Left lobe of liver (tissue), 2 donors: ENCODE results near the gene GLB1L3. TPM values are rescaled to one million over a fixed set of nuclear protein-coding genes. Genes with fewer than 3 reads are reported as not detected.
"Not testable (repeated sequence)": the region's sequence is repeated elsewhere in the genome, so short reads cannot be mapped to it uniquely, and the experiment has no call there.

Experiments used
- ATAC-seq: fragments of 200-7000 bp; cut with Tn5 transposase; one replicate; pipeline ENCODE4 v1.9.1; 2020; ENCODE audit warnings: mild to moderate bottlenecking, moderate library complexity
- DNase-seq: peaks from one replicate; pipeline ENCODE4 v3.0.0-alpha.2; 2020; ENCODE audit warnings: low spot score
- total RNA-seq: library from RNA; stranded (reverse); gene quantifications from one replicate; pipeline ENCODE4 v1.2.1, GENCODE V29; 2021
- donor health status: DM: no; HTN: no; CAD: no; lungs with moderate emphysema.
- donor health status: DM: no; HTN: yes; CAD: no.

Gene GLB1L3
- total RNA-seq, 1 donor from 2014 or later, result 0.10 TPM

- peak; percentile 84 for DNase-seq
- peak; percentile 64 for ATAC-seq
Observed at GRCh38 chr11:134250675-134251074, 25.5 kb upstream of the GLB1L3 start.

GRCh38 chr11:134252346-134253187 is 23.6 kb upstream of the GLB1L3 start:
- no peak for DNase-seq
- peak; percentile 25 for ATAC-seq

GRCh38 chr11:134253188-134253993 is 22.8 kb upstream of the GLB1L3 start, which contains the start of the genes ACAD8 and THYN1:
Gene ACAD8 (plus strand): TSS chr11:134253568. CDS start chr11:134253601, 33 bp downstream.
Gene THYN1 (minus strand): TSS chr11:134253352. CDS start chr11:134252882, 470 bp downstream.
- ATAC-seq (peak; percentile 96), DNase-seq (peak; percentile 98)

- DNase-seq, result no peak
- ATAC-seq, result no peak
Observed at GRCh38 chr11:134254433-134255183, 21.6 kb upstream of the GLB1L3 start.

GRCh38 chr11:134255184-134255561 is 21.0 kb upstream of the GLB1L3 start:
- not testable (repeated sequence) for DNase-seq, ATAC-seq

GRCh38 chr11:134257101-134257500 is 19.1 kb upstream of the GLB1L3 start:
- ATAC-seq (no peak), DNase-seq (no peak)

- ATAC-seq (no peak), DNase-seq (no peak)
Observed at GRCh38 chr11:134258577-134258976, 17.6 kb upstream of the GLB1L3 start.

- ATAC-seq, result no peak
- DNase-seq, result no peak
Observed at GRCh38 chr11:134260503-134260902, 15.7 kb upstream of the GLB1L3 start.

GRCh38 chr11:134260983-134261382 is 15.2 kb upstream of the GLB1L3 start:
- DNase-seq (no peak), ATAC-seq (no peak)

- ATAC-seq (peak; percentile 86), DNase-seq (no peak)
Observed at GRCh38 chr11:134261626-134262488, 14.3 kb upstream of the GLB1L3 start.

GRCh38 chr11:134264966-134265764 is 11.0 kb upstream of the GLB1L3 start:
- ATAC-seq (no peak), DNase-seq (no peak)

- ATAC-seq (no peak), DNase-seq (no peak)
Observed at GRCh38 chr11:134266440-134266839, 9.7 kb upstream of the GLB1L3 start.

- DNase-seq (no peak), ATAC-seq (no peak)
Observed at GRCh38 chr11:134266841-134267251, 9.3 kb upstream of the GLB1L3 start.

GRCh38 chr11:134267461-134267860 is 8.7 kb upstream of the GLB1L3 start:
- DNase-seq, result no peak
- ATAC-seq, result no peak

GRCh38 chr11:134267966-134268365 is 8.2 kb upstream of the GLB1L3 start:
- no peak for ATAC-seq
- DNase-seq, result no peak

- no peak for DNase-seq
- ATAC-seq, result no peak
Observed at GRCh38 chr11:134270250-134270714, 5.9 kb upstream of the GLB1L3 start.

GRCh38 chr11:134271978-134272377 is 4.2 kb upstream of the GLB1L3 start:
- DNase-seq (no peak), ATAC-seq (peak; percentile 3)

- DNase-seq (peak; percentile 91), ATAC-seq (peak; percentile 88)
Observed at GRCh38 chr11:134272381-134273316, 3.5 kb upstream of the GLB1L3 start.
